ENCODE measurements around the gene HOXD4.

The HOXD4 gene

DNA sequence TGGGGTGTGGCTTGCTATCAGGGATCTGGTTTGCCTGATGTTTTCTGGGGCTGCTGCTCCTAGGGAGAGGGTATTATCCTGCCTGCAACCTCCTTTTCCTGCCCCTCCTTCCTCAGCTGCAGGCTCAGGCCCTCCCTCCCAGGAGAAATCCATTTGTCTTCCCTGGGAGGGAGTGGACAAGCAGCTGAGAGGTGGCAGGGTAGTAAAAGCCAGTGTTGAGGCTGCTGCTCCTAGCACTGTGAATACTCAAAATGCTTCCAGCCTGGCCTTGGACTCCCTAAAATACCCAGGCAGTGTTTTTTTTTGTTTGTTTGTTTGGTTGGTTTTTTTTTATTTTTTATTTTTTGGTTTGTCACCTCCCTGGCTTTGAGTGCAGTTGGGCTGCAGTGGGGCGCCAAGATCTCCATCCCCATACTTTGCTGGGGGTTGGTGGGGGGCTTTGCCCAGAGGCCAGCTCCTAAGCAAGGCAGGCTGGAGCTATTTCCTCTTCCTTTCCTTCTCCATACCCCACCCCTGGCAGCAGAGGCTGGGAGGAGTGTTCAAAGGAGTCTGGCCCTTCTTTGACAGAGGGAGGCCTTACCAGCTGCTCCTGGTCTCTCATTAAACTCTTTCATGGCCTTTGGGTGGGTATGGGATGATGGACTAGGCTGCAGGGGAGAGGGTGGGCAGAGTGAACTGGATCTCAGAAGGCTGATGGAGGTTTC, 19.4 kb downstream of the HOXD4 start:
- no peak for DNase-seq (ENCODE audit: low read depth)

- DNase-seq (ENCODE audit: low read depth), result no peak
Measured at GRCh38 chr2:176171351-176172006, 20.1 kb downstream of the HOXD4 start.

DNA sequence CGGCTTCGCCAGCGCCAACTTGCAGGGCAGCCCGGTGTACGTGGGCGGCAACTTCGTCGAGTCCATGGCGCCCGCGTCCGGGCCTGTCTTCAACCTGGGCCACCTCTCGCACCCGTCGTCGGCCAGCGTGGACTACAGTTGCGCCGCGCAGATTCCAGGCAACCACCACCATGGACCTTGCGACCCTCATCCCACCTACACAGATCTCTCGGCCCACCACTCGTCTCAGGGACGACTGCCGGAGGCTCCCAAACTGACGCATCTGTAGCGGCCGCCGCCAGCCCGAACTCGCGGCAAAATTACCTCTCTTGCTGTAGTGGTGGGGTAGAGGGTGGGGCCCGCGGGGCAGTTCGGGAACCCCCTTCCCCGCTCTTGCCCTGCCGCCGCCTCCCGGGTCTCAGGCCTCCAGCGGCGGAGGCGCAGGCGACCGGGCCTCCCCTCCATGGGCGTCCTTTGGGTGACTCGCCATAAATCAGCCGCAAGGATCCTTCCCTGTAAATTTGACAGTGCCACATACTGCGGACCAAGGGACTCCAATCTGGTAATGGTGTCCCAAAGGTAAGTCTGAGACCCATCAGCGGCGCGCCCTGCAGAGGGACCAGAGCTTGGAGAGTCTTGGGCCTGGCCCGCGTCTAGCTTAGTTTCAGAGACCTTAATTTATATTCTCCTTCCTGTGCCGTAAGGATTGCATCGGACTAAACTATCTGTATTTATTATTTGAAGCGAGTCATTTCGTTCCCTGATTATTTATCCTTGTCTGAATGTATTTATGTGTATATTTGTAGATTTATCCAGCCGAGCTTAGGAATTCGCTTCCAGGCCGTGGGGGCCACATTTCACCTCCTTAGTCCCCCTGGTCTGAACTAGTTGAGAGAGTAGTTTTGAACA, 20.9 kb downstream of the HOXD4 start:
- DNase-seq (ENCODE audit: low read depth), result no peak

DNA sequence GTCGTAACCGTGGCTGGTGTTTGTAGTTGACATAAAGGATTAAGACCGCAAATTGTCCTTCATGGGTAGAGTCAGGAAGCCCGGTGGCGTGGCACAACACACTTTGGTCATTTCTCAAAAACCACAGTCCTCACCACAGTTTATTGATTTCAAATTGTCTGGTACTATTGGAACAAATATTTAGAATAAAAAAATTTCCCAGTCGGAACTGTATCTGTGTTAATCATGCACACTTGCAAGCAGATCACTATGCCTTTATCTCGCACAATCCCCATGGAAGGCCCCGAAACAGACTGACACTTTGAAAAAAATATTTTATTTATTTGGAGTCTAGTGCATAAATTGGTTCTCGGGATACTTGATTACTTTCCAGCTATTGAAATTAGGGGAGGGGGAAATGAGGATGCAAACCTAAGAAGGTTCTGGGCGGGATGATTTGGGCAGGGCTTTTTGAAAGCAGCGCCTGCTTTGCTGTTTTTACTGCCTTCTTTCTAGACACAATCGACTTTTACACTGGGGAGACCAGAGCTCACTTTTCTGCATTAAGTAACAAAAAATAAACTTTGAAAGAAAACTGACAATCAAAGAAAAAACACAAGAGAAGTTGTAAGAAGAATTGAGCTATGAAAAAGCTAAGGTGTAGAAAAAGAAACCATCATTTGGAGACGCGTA, 21.7 kb downstream of the HOXD4 start:
- no peak for DNase-seq (ENCODE audit: low read depth)

DNA sequence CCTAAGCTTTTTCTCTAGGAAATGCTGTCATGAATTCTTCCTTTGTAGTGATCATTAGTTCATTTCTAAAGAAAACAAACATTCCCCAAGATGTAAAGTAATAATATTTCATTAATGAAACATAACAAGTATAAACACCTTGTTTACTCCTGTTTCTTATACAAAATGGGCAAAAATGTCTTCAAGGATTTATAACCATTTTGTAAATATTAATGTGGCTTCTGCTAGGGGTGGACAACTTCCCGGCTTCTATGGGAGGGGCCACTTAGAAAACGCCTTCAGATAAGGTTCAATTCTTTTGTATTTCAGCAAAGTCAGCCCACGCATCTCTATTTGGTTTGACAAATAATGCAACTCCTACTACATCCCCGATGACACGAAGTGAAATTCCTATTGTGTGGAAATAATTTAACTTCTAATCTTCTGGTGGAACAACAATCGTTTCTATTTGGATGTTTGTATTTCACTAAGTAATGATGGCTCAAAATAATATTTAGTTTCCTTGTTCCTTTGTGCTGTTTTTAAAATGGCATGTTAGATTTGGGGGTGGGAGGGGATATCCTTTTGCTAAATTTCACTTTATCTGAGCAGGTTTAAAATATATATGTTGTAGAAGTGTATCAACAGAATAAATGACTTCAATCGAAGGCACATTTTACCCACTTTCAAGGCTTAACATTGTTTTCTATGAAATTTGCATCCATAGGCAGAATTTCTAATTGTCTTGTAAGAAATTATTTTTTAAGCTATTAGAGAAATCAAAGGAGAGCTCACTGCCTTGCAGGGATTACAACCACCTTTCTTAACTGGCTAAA, 22.4 kb downstream of the HOXD4 start:
- no peak for DNase-seq (ENCODE audit: low read depth)

GRCh38 chr2:176174382-176174823, 23.1 kb downstream of the HOXD4 start:
- no peak for DNase-seq (ENCODE audit: low read depth)

DNA sequence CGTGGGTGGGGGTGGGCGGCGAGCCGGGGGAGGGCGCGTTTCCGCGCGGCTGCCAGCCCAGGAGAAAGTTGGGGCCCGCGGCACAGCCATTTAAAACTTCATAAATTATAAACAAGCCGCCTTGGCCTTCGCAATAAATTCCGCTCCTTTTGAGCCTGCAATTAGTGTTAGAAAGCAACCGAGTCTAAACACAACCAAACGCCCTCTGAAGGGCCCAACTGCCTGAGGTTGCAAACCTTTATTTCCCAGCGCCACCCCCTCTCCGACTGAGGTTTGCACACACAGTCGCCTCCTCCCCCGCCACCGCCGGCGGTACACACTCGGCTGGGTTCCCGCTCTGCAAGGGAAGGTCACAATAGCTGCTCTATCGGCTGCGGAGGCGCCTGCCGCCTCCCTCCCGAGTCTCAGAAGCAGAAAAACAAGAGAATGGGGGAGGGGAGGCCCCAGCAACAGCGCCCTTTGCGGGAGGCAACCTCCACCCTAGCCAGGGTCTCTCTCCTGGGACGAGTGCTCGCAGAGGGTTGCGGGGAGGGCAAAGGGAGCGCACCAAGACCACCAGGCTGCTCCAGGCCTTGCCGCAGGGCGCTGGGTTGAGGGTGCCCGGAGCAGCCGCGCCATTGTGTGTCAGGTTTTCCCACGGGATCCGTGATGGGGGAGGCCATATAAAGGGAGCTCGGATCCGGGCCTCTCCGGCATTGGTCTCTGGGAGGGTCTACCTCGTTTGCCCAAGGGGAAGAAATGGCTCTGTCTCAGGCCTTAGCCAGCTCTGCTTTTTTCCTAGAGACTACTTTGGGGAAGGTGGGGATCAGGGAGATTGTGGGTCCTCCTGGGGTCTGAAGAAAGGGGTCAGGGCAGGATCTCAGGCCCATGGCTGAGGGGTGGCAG, 23.7 kb downstream of the HOXD4 start:
- no peak for DNase-seq (ENCODE audit: low read depth)

GRCh38 chr2:176175709-176176607, 24.6 kb downstream of the HOXD4 start:
- no peak for DNase-seq (ENCODE audit: low read depth)

- DNase-seq (ENCODE audit: low read depth), result no peak
Measured at GRCh38 chr2:176177580-176178037, 26.3 kb downstream of the HOXD4 start.

- DNase-seq (ENCODE audit: low read depth), result no peak
Measured at GRCh38 chr2:176178038-176178756, 26.8 kb downstream of the HOXD4 start.

DNA sequence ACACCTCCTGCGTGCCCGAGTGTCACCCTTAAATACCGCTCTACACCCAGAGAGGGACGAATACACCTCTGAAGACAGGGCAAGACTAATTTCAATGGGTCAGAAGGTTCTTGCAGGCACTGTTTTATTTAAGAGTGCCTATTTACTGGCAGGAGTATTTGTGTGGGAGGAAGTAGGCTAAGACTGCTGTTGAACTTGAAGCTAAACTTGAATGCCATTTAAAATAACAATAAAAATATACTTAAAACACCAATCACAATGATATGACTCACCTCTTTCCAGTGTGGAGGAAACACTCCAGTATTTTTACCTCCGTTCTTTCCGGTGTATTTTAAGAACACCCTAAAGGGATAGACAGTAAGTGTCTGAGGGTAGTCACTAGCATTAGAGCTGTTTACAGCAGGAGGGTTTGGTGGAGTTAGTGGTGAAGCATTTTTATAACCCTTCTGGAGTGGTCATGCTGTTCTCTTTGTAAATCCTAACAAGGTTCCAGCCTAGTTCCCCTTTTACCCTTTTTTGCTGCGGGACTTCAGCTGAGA, 27.5 kb downstream of the HOXD4 start:
- no peak for DNase-seq (ENCODE audit: low read depth)

- DNase-seq (ENCODE audit: low read depth), result no peak
Measured at GRCh38 chr2:176181551-176181950, 30.2 kb downstream of the HOXD4 start.

DNA sequence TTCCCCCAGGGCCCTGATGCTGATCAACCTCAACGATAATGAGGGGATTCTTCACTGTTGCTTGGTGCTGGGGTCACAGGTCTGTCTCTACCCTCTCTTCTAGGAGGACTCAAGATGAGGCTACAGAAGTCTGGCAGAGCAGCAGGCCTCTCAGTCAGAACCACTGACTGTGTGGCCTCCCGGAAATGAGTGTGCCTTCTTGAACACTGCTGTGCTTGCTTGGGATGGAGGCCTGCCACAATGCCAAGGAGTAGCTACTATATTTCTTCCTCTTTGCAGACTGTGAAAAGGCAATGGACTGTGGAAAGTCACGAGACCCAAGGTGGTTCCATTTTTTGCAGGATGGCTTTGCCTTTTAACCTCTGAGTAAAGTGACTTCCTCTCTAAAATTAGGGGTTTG, 31.3 kb downstream of the HOXD4 start:
- no peak for DNase-seq (ENCODE audit: low read depth)

GRCh38 chr2:176184749-176185148, 33.4 kb downstream of the HOXD4 start:
- DNase-seq (ENCODE audit: low read depth), result no peak

- no peak for DNase-seq (ENCODE audit: low read depth)
Measured at GRCh38 chr2:176186024-176186423, 34.7 kb downstream of the HOXD4 start.

GRCh38 chr2:176187200-176187898, 36.0 kb downstream of the HOXD4 start:
- no peak for DNase-seq (ENCODE audit: low read depth)

Data from CMK (cell line).